Endothelial cell (in vitro differentiated cells): ENCODE measurements around the gene CORO2B. TPM values are rescaled to one million over a fixed set of nuclear protein-coding genes. Genes with fewer than 3 reads are reported as not detected.

ENCODE experiments used
- DNase-seq: peaks from one replicate; pipeline ENCODE4 v3.0.0; 2021; ENCODE audit warnings: low spot score
- H3K27ac Mint-ChIP-seq: one replicate; pipeline ENCODE4 v1.8.0; 2021; ENCODE audit warnings: mixed read lengths, inconsistent platforms; ENCODE audit not compliant: unreplicated experiment
- H3K27me3 Mint-ChIP-seq: one replicate; pipeline ENCODE4 v1.8.0; 2021; ENCODE audit warnings: mild to moderate bottlenecking, moderate library complexity, mixed read lengths, inconsistent platforms; ENCODE audit not compliant: unreplicated experiment
- H3K36me3 Mint-ChIP-seq: one replicate; pipeline ENCODE4 v1.8.0; 2021; ENCODE audit warnings: mild to moderate bottlenecking, low read depth, mixed read lengths, inconsistent platforms; ENCODE audit not compliant: unreplicated experiment
- H3K4me1 Mint-ChIP-seq: one replicate; pipeline ENCODE4 v1.8.0; 2021; ENCODE audit warnings: mild to moderate bottlenecking, mixed read lengths, inconsistent platforms; ENCODE audit not compliant: unreplicated experiment
- H3K4me3 Mint-ChIP-seq: one replicate; pipeline ENCODE4 v1.8.0; 2021; ENCODE audit warnings: mild to moderate bottlenecking, mixed read lengths, inconsistent platforms; ENCODE audit not compliant: unreplicated experiment
- H3K9me3 Mint-ChIP-seq: one replicate; pipeline ENCODE4 v1.8.0; 2021; ENCODE audit warnings: mixed read lengths, inconsistent platforms; ENCODE audit not compliant: unreplicated experiment
- CTCF ChIP-seq: fragments of 200-600 bp; sonication (generic); IDR thresholded peaks from one replicate; pipeline ENCODE4 v1.5.0; 2021; ENCODE audit warnings: antibody characterized with exemption; ENCODE audit not compliant: unreplicated experiment
- total RNA-seq: library from RNA; stranded (reverse); fragmentation: NEBNext Ultra II Directional; extraction: Animal tissue kit (Norgen Biotek cat#: 25700); gene quantifications from one replicate; pipeline ENCODE4 v1.2.1, GENCODE V29; 2021; ENCODE audit not compliant: unreplicated experiment

CORO2B gene
- total RNA-seq, 1 donor from 2014 or later, result 71.7 TPM

DNA sequence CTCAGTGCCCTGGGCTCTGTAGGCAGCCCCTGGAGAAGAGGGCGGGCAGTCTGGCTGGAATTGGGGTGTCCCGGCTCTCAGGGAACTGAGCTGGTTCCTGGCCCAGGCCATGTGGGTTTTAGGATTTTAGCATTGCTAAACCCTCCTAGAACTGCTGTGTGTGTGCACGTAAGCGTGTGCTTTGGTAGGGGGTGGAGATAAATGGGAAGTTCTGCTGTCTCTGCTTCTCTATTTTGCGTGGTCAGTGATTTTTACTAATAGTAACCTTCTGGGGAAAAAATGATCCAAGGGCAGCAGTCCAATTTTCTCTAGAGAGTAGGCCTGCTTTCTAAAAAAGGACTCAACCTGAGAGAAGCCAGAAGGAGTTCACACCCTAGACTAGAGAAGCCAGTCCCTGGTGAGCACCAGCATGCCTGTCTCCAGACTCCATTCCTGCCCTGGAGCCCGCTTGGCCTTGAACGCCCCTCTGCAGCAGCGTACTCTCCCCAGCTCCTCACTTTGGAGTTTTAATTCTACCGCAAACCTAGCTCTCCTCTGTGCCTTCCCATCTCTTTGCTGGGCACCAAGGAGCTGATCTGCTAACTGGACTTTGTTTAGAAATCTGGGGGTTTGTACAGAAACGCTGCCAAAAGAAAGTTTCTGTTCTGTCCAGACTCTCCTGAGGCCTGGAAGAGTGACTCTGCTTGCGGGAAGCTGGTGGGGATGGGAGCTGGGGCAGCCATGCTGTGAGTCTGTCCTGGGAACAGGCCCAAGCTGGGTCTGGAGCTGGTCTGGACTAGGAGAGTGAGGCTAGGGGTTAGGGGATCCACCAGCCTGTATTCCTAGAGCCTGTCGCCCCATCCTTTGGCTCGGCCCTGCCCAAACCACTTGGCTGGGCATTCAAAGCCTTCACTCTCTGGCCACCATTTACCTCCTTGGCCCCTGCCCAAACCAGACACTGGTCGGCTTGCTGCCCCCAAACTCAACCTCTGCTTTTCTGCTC lies 19.7 kb downstream of the CORO2B start:
- Mint-ChIP-seq H3K27ac (peak overlapping the region; percentile 65), H3K36me3 (peaks cover 32% of the 10 kb centered on the region), H3K4me1 (peaks cover 94% of the 10 kb centered on the region), H3K9me3 (no peaks in the 10 kb centered on the region), H3K4me3 (peak overlapping the region; percentile 57), H3K27me3 (peaks cover 12% of the 10 kb centered on the region)
- no peak for DNase-seq
- TF ChIP-seq CTCF, result no peak

GRCh38 chr15:68599153-68599545 lies 20.4 kb downstream of the CORO2B start:
- DNase-seq, result no peak
- Mint-ChIP-seq H3K4me1 (peaks cover 94% of the 10 kb centered on the region), H3K27ac (peak overlapping the region; percentile 65), H3K27me3 (peaks cover 11% of the 10 kb centered on the region), H3K36me3 (peaks cover 32% of the 10 kb centered on the region), H3K9me3 (no peaks in the 10 kb centered on the region), H3K4me3 (peak overlapping the region; percentile 57)
- TF ChIP-seq CTCF, result no peak

GRCh38 chr15:68599560-68600071 lies 20.8 kb downstream of the CORO2B start:
- Mint-ChIP-seq H3K4me1 (peaks cover 91% of the 10 kb centered on the region), H3K27ac (peak overlapping the region; percentile 65), H3K27me3 (peaks cover 11% of the 10 kb centered on the region), H3K4me3 (no peak overlapping the region), H3K36me3 (peaks cover 32% of the 10 kb centered on the region), H3K9me3 (no peaks in the 10 kb centered on the region)
- DNase-seq, result peak; percentile 58
- no peak for TF ChIP-seq CTCF

GRCh38 chr15:68601206-68602197 lies 22.7 kb downstream of the CORO2B start:
- no peak for DNase-seq
- TF ChIP-seq CTCF, result no peak
- H3K27ac Mint-ChIP-seq, result peak overlapping the region; percentile 49
- H3K9me3 Mint-ChIP-seq, result no peaks in the 10 kb centered on the region
- H3K27me3 Mint-ChIP-seq, result peaks cover 9% of the 10 kb centered on the region
- H3K4me3 Mint-ChIP-seq, result peak overlapping the region; percentile 42
- peaks cover 72% of the 10 kb centered on the region for H3K4me1 Mint-ChIP-seq
- H3K36me3 Mint-ChIP-seq, result peaks cover 31% of the 10 kb centered on the region
